GM18873 (cell line): ENCODE data around the gene VPS39.

ENCODE experiments used
- ATAC-seq: cut with Tn5 transposase; IDR thresholded peaks from one replicate; pipeline ENCODE4 v1.9.1; 2021; ENCODE audit warnings: mild to moderate bottlenecking, moderate library complexity, moderate number of reproducible peaks; ENCODE audit not compliant: unreplicated experiment, low FRiP score

The VPS39 gene

DNA sequence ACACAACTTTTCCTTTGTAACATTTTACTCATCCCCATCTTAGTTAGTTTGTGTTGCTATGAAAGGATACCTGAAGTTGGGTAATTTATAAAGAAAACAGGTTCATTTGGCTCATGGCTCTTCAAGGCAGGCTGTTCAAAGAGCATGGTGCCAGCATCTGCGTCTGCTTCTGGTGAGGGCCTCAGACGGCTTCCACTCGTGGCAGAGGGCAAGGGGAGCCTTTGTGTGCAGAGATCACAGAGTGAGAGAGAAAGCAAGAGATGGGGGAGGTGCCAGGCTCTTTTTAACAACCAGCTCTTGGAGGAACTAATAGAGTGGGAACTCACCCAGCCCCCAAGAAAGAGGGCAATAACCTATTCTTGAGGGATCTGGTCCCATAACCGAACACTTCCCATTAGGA lies 74.7 kb downstream of the VPS39 start:
- no peak for ATAC-seq

- no peak for ATAC-seq
Measured at GRCh38 chr15:42131826-42132806, 76.0 kb downstream of the VPS39 start.

- no peak for ATAC-seq
Measured at GRCh38 chr15:42131006-42131405, 77.1 kb downstream of the VPS39 start.

- no peak for ATAC-seq
Measured at GRCh38 chr15:42130246-42130986, 77.7 kb downstream of the VPS39 start.

- no peak for ATAC-seq
Measured at GRCh38 chr15:42129364-42129763, 78.7 kb downstream of the VPS39 start.

DNA sequence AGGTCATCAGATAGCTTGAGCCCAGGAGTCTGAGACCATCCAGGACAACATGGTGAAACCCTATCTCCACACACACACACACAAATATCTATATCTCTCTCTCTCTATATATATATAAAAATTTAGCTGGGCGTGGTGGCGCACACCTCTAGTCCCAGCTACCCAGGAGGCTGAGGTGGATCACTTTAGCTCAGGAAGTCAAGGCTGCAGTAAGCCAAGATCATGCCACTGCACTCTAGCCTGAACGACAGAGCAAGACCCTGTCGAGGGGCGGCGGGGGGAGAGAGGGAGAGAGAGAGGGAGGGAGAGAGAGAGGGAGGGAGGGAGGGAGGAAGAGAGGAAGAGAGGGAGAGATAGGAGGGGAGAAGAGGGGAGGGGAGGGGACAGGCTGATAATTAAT lies 79.6 kb downstream of the VPS39 start:
- ATAC-seq, result no peak

DNA sequence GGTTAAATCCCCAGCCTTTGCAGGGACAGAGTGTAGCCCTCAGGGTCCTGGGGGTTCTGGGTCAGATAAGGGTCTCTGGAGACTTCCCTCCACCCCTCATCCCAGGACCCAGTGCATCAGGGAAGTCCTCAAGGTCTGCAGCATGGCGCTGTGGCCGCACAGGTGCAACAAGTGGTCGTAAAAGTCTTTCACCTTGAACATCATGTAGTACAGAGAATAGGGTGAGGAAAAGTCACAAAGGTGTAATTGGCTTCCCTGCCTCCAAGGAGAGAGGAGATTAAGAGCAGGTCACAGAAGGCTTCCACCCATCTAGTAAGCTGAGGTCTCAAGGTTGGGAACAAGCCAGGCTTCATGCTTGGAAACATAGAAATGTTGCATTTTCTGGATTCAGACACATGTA lies 84.6 kb downstream of the VPS39 start:
- ATAC-seq, result no peak

DNA sequence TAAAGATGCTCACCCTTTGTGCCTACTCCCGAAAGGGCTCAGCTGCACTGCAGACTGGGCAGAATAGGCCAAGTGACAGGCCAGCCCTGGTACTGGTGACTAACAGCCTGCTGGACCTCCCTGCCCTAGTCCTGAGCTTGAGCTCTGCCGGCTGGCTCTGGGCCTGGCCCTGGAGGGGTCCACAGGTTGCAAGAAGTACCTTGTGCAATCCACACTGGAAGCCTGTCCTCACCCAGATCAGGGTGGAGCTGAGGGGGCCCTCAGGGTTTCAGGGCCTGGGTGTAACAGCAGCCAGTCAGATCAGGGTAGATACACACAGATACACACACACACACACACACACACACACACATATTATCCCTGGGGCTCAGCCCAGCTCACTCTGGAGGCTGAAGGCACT lies 86.4 kb downstream of the VPS39 start:
- no peak for ATAC-seq

GRCh38 chr15:42121021-42121420 lies 87.1 kb downstream of the VPS39 start:
- no peak for ATAC-seq

DNA sequence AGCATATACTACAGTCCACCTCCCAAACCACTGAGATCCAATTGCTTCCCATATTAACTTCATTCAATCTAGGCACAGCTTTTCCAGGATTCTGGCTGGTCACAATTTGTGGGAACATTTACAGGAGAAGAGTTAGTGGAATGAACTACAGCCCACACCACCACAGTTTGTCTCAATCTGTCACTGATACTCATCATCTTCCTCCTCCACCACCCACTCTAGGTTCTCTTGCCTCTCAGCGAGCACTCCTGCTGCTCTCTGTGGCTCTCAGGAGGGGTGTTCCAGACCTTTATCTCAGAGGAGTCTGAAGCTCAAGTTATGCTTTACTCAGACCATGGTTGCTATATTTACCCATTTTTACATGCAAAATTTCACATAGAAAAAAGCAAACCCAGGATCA lies 87.8 kb downstream of the VPS39 start:
- no peak for ATAC-seq

DNA sequence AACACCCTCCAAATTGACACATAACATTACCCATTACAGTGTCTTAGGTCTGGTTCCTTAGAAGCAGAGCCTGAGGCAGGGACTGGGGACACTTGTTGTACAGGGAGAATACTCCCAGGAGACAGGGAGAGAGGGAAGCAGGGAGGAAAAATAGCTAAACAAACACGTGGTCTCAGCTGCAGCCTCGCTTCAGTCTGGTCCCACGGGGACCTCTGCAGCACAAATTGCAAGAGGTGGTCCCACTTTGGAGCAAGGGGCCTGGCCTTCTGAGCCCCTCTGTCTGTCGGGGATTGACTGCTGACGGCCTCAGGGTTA lies 88.7 kb downstream of the VPS39 start:
- ATAC-seq, result no peak

- no peak for ATAC-seq
Measured at GRCh38 chr15:42118650-42119445, 89.3 kb downstream of the VPS39 start.

DNA sequence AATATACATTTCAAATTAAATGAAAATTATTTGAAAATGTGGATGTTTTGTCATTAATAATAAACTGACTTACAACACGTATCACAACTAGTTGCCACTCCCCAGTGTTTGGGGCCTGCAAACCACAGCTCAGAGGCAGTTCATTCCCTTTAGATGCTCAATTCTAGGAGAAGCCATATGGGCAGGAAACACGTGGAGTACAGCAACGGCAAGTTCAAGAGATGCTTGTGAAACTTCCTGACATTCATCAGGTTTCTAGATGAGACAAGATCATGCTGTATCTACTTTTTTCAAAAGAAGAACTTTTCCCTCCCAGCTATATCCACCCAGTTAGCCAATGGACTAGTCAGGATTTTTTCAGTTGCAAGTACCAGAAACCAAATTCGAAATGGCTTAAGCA lies 96.2 kb downstream of the VPS39 start:
- no peak for ATAC-seq

- ATAC-seq, result no peak
Measured at GRCh38 chr15:42110367-42110766, 97.7 kb downstream of the VPS39 start.

DNA sequence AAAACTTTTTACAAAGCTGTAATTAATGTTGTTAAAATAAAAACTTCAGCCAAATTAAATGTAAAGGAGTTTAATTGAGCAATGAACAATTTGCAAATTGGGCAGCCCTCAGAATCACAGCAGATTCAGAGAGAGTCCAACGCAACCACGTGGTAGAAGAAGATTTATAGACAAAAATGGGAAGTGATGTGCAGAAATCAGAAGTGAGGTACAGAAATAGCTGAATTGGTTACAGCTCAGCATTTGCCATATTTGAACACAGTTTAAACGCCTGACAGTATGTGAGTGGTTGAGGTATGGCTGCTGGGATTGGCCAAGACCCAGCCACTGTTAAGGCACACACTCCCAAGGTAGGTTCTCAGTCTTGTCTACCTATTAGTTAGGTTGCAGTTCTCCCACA lies 99.3 kb downstream of the VPS39 start:
- ATAC-seq, result no peak
